WTC11 (cell line): ENCODE data around the gene GRB10. TPM values are rescaled to one million over a fixed set of nuclear protein-coding genes. Genes with fewer than 3 reads are reported as not detected.
"Not testable (repeated sequence)": the region's sequence is repeated elsewhere in the genome, so short reads cannot be mapped to it uniquely, and the experiment has no call there.

ENCODE experiments used
- ATAC-seq: fragments of 200-7000 bp; cut with Tn5 transposase; 2 replicates; pipeline ENCODE4 v1.10.0; 2021; ENCODE audit warnings: mild to moderate bottlenecking, moderate library complexity
- CTCF ChIA-PET: fragments of 300-600 bp; sonication (Branson Sonifier 250); formaldehyde crosslinking; loops from one replicate; lab custom pipeline; 2021; ENCODE audit warnings: antibody characterized with exemption; lab: Charles Lee
- POLR2A ChIA-PET: fragments of 350-600 bp; sonication (Branson Sonifier 250); formaldehyde crosslinking; loops from one replicate; lab custom pipeline; 2021; ENCODE audit warnings: antibody characterized with exemption; lab: Charles Lee
- DNase-seq: peaks from one replicate; pipeline ENCODE4 v3.0.0; 2021; ENCODE audit warnings: low spot score
- H3K27ac Mint-ChIP-seq: 2 replicates; pipeline ENCODE4 v1.8.0; 2021; ENCODE audit warnings: mixed read lengths
- H3K27me3 Mint-ChIP-seq: 2 replicates; pipeline ENCODE4 v1.8.0; 2021; ENCODE audit warnings: low read depth, mild to moderate bottlenecking, moderate library complexity, mixed read lengths
- H3K36me3 Mint-ChIP-seq: 2 replicates; pipeline ENCODE4 v1.8.0; 2021; ENCODE audit warnings: mixed read lengths
- H3K4me1 Mint-ChIP-seq: 2 replicates; pipeline ENCODE4 v1.8.0; 2022; ENCODE audit warnings: mixed read lengths
- H3K4me3 Mint-ChIP-seq: 2 replicates; pipeline ENCODE4 v1.8.0; 2021; ENCODE audit warnings: mild to moderate bottlenecking, moderate library complexity, mixed read lengths
- H3K9me3 Mint-ChIP-seq: 2 replicates; pipeline ENCODE4 v1.8.0; 2021; ENCODE audit warnings: mixed read lengths
- AR ChIP-seq: fragments of 250-450 bp; sonication (Bioruptor Pico); IDR thresholded peaks from 2 replicates; pipeline ENCODE4 v1.9.0; 2021; ENCODE audit warnings: mild to moderate bottlenecking
- CREM ChIP-seq: sonication (generic); formaldehyde crosslinking; IDR thresholded peaks from 2 replicates; pipeline ENCODE4 v1.8.1; 2022; ENCODE audit warnings: mild to moderate bottlenecking, missing genetic modification reagents, moderate library complexity
- IRF1 ChIP-seq: sonication (generic); formaldehyde crosslinking; IDR thresholded peaks from 2 replicates; pipeline ENCODE4 v1.8.0; 2023; ENCODE audit warnings: missing genetic modification reagents
- NR2C2 ChIP-seq: sonication (generic); formaldehyde crosslinking; IDR thresholded peaks from 2 replicates; pipeline ENCODE4 v1.8.0; 2022; ENCODE audit warnings: mild to moderate bottlenecking, missing genetic modification reagents
- ZNF416 ChIP-seq: fragments of 250-450 bp; sonication (Bioruptor Pico); IDR thresholded peaks from 2 replicates; pipeline ENCODE4 v1.9.0; 2021; ENCODE audit warnings: mild to moderate bottlenecking, inconsistent platforms
- total RNA-seq: library from RNA; stranded (reverse); gene quantifications from 3 replicates; pipeline ENCODE4 v1.2.3, GENCODE V29; 2021
- TF ChIP-seq, protein P1 (sequence below): sonication (generic); formaldehyde crosslinking; IDR thresholded peaks from 2 replicates; pipeline ENCODE4 v1.8.1; 2023; ENCODE audit warnings: mild to moderate bottlenecking, missing genetic modification reagents, moderate library complexity

The GRB10 gene
- total RNA-seq, 1 experiment from 2014 or later = 103 TPM

GRCh38 chr7:50773071-50773470 lies 9.6 kb downstream of the GRB10 start:
- H3K27ac Mint-ChIP-seq, ATAC-seq, H3K27me3 Mint-ChIP-seq, H3K4me3 Mint-ChIP-seq, POLR2A ChIA-PET, DNase-seq, CTCF ChIA-PET: not testable (repeated sequence)
- Mint-ChIP-seq H3K9me3 (peaks cover 38% of the 10 kb centered on the region), H3K4me1 (peaks cover 73% of the 10 kb centered on the region), H3K36me3 (peaks cover 51% of the 10 kb centered on the region)

GRCh38 chr7:50771120-50772002 lies 11.3 kb downstream of the GRB10 start:
- H3K36me3 Mint-ChIP-seq = peaks cover 44% of the 10 kb centered on the region
- CTCF ChIA-PET = interaction anchor here (1.0 kb wide), 1 partner anchor 230 kb away, joined by 3 read pairs; no protein-coding TSS in a partner anchor

GRCh38 chr7:50768485-50769474 lies 13.9 kb downstream of the GRB10 start:
- Mint-ChIP-seq H3K36me3 (peaks cover 44% of the 10 kb centered on the region), H3K4me1 (peaks cover 86% of the 10 kb centered on the region), H3K27me3 (no peaks in the 10 kb centered on the region), H3K4me3 (peak overlapping the region; percentile 0), H3K27ac (peak overlapping the region; percentile 81), H3K9me3 (peaks cover 43% of the 10 kb centered on the region)
- DNase-seq = no peak
- POLR2A ChIA-PET = interaction anchor here (0.7 kb wide), 1 partner anchor 562 kb away, joined by 3 read pairs; no protein-coding TSS in a partner anchor
- ATAC-seq = peak; percentile 72
- TF ChIP-seq NR2C2 = no peak
- TF ChIP-seq, protein P1, sequence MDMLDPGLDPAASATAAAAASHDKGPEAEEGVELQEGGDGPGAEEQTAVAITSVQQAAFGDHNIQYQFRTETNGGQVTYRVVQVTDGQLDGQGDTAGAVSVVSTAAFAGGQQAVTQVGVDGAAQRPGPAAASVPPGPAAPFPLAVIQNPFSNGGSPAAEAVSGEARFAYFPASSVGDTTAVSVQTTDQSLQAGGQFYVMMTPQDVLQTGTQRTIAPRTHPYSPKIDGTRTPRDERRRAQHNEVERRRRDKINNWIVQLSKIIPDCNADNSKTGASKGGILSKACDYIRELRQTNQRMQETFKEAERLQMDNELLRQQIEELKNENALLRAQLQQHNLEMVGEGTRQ (CRISPR knock-in tag) = peak; percentile 19; the same call in 1 of the 2 replicates
- CTCF ChIA-PET = interaction anchor here (1.0 to 2.1 kb wide), 3 partner anchors 26 to 373 kb away, joined by 6 to 11 read pairs (median 9); no protein-coding TSS in a partner anchor

More at GRCh38 chr7:50771120-50772002, 11.3 kb downstream of the GRB10 start:
- TF ChIP-seq CREM (CRISPR knock-in tag) = no peak
- no peak for TF ChIP-seq IRF1 (CRISPR knock-in tag)
- Mint-ChIP-seq H3K27me3 (no peaks in the 10 kb centered on the region; the same call in 1 of the 2 replicates), H3K4me3 (no peak overlapping the region), H3K27ac (peak overlapping the region; percentile 79), H3K9me3 (peaks cover 32% of the 10 kb centered on the region), H3K4me1 (peaks cover 86% of the 10 kb centered on the region)
- no peak for DNase-seq
- POLR2A ChIA-PET = no interaction called here
- ATAC-seq = no peak

GRCh38 chr7:50766849-50767207 lies 15.9 kb downstream of the GRB10 start:
- Mint-ChIP-seq H3K9me3 (peaks cover 31% of the 10 kb centered on the region), H3K36me3 (peaks cover 36% of the 10 kb centered on the region), H3K4me3 (no peak overlapping the region), H3K27ac (no peak overlapping the region), H3K4me1 (peaks cover 83% of the 10 kb centered on the region), H3K27me3 (no peaks in the 10 kb centered on the region)
- DNase-seq (no peak), ATAC-seq (no peak)
- ChIA-PET POLR2A (no interaction called here), CTCF (no interaction called here)
- TF ChIP-seq AR (CRISPR knock-in tag) (no peak), ZNF416 (no peak)
